GM18507 (cell line): ENCODE results near the gene NDUFV2.
"Not testable (repeated sequence)": the region's sequence is repeated elsewhere in the genome, so short reads cannot be mapped to it uniquely, and the experiment has no call there.

Experiments
- DNase-seq: peaks from one replicate; pipeline ENCODE4 v3.0.0; 2011; ENCODE audit warnings: low read depth; ENCODE audit not compliant: insufficient read length; ENCODE audit errors: extremely low spot score
- FAIRE-seq: peaks from 2 replicates; lab custom pipeline; 2011; peaks lifted over from hg19 to GRCh38; lab: Jason Lieb, UNC

Gene NDUFV2

GRCh38 chr18:9088252-9088651 lies 14.2 kb upstream of the NDUFV2 start:
- DNase-seq (no peak), FAIRE-seq (no peak)

DNA sequence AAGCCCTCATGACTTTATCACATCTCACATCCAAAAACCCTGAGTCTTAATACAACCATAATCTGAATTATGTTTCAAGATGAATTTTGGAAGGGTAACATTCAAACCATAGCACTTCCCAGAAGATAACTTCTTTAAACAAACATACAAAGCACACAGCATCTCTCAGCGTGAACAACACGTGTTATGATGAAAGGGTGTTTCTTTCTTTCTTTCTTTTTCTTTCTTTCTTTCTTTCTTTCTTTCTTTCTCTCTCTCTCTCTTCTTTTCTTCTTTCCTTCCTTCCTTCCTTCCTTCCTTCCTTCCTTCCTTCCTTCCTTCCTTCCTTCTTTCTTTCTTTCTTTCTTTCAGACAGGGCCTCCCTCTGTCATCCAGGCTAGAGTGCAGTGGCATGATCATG lies 13.8 kb upstream of the NDUFV2 start:
- DNase-seq, FAIRE-seq: not testable (repeated sequence)

DNA sequence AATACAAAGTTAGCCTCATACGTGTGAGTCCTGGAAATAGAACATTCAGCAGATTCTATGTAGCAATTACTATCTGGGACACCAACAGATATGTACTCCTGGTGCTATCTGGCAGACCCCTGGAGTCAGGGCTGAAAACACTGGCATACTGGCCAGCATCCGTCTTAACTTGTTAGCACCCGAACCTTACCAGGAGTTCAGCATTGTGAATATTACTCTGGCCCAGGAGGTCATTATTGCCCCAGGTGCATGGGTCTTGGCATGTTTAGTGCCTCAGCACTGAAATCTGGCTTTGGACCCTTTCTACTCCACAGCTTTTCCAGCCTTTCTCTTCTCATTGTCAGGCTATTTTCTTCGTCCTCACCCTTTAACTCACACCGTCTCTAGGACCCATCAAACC lies 11.9 kb upstream of the NDUFV2 start:
- DNase-seq = no peak
- FAIRE-seq = no peak

DNA sequence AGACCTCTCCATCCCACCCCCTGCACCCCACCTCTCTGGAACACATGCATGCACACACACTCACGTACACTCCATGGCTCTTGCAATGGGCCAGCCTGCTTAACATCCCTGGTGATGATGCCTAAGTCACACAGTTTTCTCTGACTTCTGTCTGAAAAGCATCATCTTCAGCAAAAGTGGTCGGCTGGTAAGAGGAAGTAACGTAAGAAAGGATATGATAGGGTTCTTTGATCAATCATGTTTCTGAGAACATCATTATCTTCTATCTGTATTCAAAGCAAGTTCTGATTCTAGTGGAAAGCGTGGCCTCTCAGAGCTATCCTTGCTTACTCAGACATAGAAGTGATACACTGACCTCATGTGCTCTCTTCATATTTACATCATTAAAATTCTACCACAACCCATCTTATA lies 11.4 kb upstream of the NDUFV2 start:
- DNase-seq (no peak), FAIRE-seq (no peak)

- DNase-seq = no peak
- FAIRE-seq = no peak
These were observed 9.8 kb upstream of the NDUFV2 start for GRCh38 chr18:9092665-9093064.

DNA sequence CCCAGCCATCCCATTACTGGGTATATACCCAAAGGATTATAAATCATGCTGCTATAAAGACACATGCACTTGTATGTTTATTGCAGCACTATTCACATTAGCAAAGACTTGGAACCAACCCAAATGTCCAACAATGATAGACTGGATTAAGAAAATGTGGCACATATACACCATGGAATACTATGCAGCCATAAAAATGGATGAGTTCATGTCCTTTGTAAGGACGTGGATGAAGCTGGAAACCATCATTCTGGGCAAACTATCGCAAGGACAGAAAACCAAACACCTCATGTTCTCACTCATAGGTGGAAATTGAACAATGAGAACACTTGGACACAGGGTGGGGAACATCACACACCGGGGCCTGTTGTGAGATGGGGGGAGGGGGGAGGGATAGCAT lies 9.4 kb upstream of the NDUFV2 start:
- FAIRE-seq, DNase-seq: not testable (repeated sequence)

GRCh38 chr18:9094307-9095226 lies 7.9 kb upstream of the NDUFV2 start:
- DNase-seq = no peak
- FAIRE-seq = no peak

DNA sequence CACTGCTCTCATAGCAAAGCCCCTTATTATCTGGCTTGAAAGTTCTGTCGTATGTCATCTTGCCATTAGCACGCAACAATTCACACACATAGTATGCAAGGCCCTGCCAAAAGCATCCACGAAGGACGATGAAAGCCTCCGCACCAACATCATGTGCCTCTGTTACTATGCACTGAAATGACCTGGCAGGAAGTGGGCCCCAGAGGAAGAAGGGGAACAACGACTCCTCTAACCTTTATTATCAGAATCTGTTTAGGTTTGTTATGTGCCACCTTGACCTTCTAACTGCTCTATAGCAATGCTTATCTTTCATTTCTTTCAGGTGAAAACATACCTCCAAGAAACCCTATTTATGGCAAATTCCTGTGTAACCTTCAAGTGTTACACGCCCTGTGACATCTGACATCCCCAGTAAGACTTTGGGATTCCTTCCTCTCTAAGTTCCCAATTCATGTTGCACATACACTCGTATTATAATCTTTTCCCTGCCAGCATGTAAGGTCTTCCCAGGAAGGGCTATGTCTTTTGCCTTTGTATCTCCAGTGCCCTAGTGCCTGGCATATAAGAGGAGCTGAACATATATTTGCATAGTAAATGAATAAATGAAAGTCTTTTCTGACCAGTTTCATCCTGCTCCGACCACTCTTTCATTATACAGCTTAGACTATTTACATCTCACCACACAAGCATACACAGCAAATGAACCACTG lies 7.0 kb upstream of the NDUFV2 start:
- FAIRE-seq (peak; percentile 89), DNase-seq (no peak)

DNA sequence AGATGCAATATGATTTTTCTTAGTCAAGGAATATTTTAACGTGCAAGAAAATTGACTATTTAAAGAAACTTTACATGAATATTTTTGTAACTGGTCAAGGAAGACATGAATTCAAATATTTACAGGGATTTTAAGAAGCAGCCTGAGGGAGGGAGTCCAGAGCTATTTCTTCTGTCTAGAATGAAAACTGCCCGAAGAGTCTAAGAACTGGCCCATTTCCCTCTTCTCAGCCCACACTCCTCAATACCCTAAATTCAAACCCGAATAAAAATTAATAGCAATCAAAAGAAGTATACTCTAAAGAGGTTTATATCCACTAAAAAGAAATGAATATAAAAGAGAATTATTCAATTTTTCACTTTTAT lies 6.5 kb upstream of the NDUFV2 start:
- DNase-seq = no peak
- no peak for FAIRE-seq

DNA sequence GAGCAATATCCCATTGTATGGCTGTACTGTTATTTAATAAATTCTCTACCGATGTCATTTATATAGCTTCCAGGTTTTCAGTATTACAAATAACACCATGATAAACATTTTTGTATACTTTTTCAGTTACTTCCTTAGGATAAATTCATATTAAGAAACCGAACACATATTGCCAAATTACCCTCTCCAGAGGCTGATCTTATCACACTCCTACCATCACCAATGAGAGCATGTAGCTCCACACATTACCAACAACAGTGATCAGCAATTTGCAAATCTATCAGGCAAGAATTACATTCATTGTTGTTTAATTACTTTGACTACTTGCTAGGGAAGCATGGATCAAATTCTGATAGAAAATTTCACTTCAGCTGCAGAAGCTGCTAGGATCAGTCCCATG lies 5.8 kb upstream of the NDUFV2 start:
- FAIRE-seq = no peak
- no peak for DNase-seq

DNA sequence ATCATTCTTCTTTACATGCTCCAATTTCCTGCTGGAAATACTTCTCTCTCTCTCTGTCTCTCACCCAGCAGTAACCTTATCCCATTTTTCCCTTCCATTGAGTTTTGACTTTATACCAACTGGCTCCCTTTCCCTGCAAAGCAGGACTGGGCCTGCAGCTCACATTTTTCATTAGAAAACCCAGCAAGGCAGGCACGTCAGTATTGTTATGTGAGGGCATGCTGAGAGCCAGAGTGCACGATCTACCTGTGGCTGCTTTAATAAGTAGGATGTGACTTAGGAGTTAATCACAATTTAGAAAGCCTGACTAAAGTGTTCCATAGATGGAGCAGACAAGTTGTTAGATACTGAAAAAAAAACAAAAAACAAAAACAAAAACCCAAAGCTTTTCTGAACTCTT lies 5.2 kb upstream of the NDUFV2 start:
- DNase-seq = no peak
- FAIRE-seq = no peak

DNA sequence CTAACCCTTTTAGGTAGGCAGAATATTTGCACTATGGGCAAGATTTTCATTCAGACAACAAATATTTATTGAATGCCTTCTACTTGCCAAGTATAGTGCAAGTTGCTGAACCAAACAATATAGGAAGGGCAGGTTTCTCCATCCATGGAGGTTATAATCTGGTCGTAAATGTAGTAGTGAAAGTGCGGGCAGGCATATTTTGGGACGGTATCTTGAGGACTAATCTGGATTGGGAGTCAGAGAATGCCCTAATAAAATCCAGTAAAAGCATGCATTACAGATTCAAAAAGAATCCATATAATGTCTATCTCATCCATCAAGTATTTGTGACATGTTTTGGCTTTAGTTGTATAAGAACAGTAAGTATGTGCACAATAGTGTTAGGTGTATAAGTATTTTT lies 1.7 kb upstream of the NDUFV2 start:
- FAIRE-seq (no peak), DNase-seq (no peak)

- DNase-seq (no peak), FAIRE-seq (peak; percentile 76)
These were observed 580 bp upstream of the NDUFV2 start for GRCh38 chr18:9101730-9102507.

DNA sequence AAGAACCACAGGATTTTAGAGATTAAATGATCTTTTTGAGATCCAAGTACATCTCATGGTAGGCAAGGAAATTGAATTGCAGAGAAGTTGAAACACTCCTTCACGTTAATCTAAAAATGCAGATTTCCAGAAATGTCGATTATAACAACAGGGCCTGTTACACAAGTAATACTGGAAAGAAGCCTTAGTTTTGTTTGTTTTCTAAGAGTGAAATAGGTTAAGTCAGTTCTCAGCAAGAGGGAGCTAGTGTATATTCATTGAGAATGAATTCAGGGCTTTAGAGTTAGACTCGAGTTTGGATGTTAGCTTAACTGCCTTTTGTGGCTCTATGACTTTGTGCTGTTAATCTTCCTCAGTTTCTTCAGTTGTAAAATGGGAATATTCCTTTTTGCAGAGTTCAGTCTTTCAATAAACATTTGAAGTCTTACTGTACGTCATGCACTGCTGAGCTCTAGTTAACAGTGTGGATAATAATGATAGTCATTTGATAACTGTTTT lies 926 bp downstream of the NDUFV2 start:
- no peak for DNase-seq
- no peak for FAIRE-seq

- FAIRE-seq = no peak
- DNase-seq = no peak
These were observed 1.9 kb downstream of the NDUFV2 start for GRCh38 chr18:9104244-9104901.

- FAIRE-seq (no peak), DNase-seq (no peak)
These were observed 2.9 kb downstream of the NDUFV2 start for GRCh38 chr18:9105420-9105819.

- FAIRE-seq = no peak
These were observed 3.6 kb downstream of the NDUFV2 start for GRCh38 chr18:9106094-9106493.

DNA sequence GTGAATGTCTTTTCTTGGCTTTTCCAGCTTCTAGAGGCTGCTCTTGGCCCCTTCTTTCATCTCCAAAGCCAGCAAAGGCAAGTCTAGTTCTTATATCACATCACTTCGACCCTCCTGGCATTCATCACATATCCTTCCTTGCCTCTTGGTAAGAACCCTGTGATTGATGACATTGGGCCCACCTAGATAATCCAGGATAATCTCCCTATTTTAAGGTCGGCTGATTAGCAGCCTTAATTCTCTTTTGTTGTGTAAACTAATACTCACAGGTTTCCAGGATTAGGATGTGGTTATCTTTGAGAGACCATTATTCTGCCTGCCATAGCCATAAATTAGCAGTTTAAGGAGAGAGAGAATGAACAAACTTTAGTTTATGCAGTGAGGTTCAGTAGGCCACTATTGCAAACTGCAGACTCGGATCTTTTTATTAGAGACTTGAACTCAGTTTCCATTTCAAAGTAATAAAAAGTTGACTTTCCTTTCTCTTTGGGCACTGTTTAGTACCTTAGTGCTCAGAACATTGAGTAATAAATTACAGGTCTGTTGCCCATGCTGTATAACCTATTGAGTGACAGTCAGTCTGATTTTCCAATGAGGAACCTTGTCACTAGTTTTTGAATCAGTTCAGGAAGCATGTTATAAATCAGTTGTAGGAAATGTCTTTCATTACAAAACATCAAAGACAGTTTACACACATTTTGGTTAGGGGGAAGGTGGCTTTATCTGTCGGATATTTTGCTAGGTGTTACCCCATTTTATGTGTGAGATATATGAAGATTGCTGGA lies 4.5 kb downstream of the NDUFV2 start:
- DNase-seq (no peak), FAIRE-seq (peak; percentile 58)

More at GRCh38 chr18:9106094-9106493, 3.6 kb downstream of the NDUFV2 start:
- DNase-seq = no peak

DNA sequence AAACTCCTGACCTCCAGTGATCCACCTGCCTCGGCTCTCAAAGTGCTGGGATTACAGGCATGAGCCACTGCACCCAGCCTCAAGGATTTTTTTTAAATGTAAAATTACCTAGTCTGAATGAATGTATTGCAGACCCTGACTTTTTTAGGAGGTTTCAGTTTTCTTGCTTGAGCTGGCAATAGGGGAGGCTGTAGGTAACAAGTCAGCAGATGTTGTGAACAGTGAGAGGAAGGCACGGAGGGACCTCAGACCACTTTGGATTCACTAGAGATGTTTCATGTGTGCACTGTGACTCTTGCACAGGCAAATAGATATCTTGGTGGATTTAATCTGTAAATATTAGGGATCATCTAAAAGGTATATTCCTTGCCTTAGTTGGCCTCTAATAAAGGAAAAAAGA lies 6.4 kb downstream of the NDUFV2 start:
- no peak for FAIRE-seq
- no peak for DNase-seq
